Stimulated activated CD8-positive, alpha-beta memory T cell treated with anti-CD3 and anti-CD28 coated beads, Interleukin-12 subunit alpha, Interleukin-12 subunit beta, amount 100 ng/mL, for 4 hours (primary cell): ENCODE data around the gene SMG5.

Experiments
- DNase-seq: peaks from one replicate; pipeline ENCODE4 v3.0.0-alpha.2; 2020; ENCODE audit warnings: low read depth

SMG5 gene

GRCh38 chr1:156279837-156280236 lies 2.8 kb downstream of the SMG5 start:
- no peak for DNase-seq

GRCh38 chr1:156276966-156277381 lies 5.7 kb downstream of the SMG5 start:
- no peak for DNase-seq

GRCh38 chr1:156276532-156276931 lies 6.1 kb downstream of the SMG5 start:
- no peak for DNase-seq

- DNase-seq, result no peak
Observed at GRCh38 chr1:156270314-156270713, 12.3 kb downstream of the SMG5 start.

GRCh38 chr1:156268336-156268735 lies 14.3 kb downstream of the SMG5 start:
- no peak for DNase-seq

- DNase-seq, result no peak
Observed at GRCh38 chr1:156266051-156266450, 16.6 kb downstream of the SMG5 start.

GRCh38 chr1:156263288-156263655 lies 19.4 kb downstream of the SMG5 start:
- DNase-seq, result no peak

- no peak for DNase-seq
Observed at GRCh38 chr1:156262461-156263287, 20.0 kb downstream of the SMG5 start.

GRCh38 chr1:156260896-156261295 lies 21.7 kb downstream of the SMG5 start:
- no peak for DNase-seq

- DNase-seq, result no peak
Observed at GRCh38 chr1:156259805-156260204, 22.8 kb downstream of the SMG5 start.

GRCh38 chr1:156258859-156259258 lies 23.8 kb downstream of the SMG5 start:
- DNase-seq, result no peak

GRCh38 chr1:156257711-156258110 lies 24.9 kb downstream of the SMG5 start:
- no peak for DNase-seq

GRCh38 chr1:156253634-156254033 lies 29.0 kb downstream of the SMG5 start:
- no peak for DNase-seq

- no peak for DNase-seq
Observed at GRCh38 chr1:156251527-156251926, 31.1 kb downstream of the SMG5 start.

- DNase-seq, result no peak
Observed at GRCh38 chr1:156249593-156249992, 33.0 kb downstream of the SMG5 start.

GRCh38 chr1:156248323-156248683 lies 34.3 kb downstream of the SMG5 start:
- no peak for DNase-seq

GRCh38 chr1:156247460-156248322 lies 34.9 kb downstream of the SMG5 start, which contains the start of gene PAQR6:
PAQR6 (minus strand) TSS chr1:156248056; CDS start chr1:156246731, 1,325 bp downstream.
- no peak for DNase-seq

- DNase-seq, result no peak
Observed at GRCh38 chr1:156246781-156247459, 35.7 kb downstream of the SMG5 start.

GRCh38 chr1:156246241-156246780 lies 36.3 kb downstream of the SMG5 start:
- no peak for DNase-seq

- no peak for DNase-seq
Observed at GRCh38 chr1:156245451-156246232, 37.0 kb downstream of the SMG5 start.

- no peak for DNase-seq
Observed at GRCh38 chr1:156244712-156245111, 37.9 kb downstream of the SMG5 start.
